ENCODE data around the gene LYRM1.

LYRM1 gene

DNA sequence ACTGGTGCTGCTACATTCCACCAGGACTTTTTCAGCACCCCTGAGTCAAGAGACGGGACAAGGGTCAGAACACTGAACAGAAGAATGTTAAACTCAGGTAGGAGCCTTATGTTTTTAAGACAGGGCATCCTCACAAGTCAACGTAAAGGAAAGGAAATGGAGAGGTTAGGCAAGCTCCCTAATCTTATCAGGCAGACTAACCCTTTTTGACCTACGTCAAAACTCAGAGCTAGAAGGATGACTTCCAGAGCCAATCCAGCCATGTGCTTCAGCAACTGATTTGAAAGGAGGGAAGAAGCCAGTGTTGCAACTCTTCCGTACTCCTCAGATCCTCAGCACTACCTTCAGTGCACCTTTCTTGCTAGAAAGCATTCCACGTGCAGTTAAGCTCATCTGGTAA lies 47.4 kb upstream of the LYRM1 start:
- Histone ChIP-seq H3K27me3 (ENCODE audit: control insufficient read depth, low read length) (no peaks in the 10 kb centered on the region), H3F3A (ENCODE audit: control insufficient read depth, insufficient read depth) (no peaks in the 10 kb centered on the region), H3K4me2 (ENCODE audit: low read length) (no peak overlapping the region), H3K27ac (ENCODE audit: low read depth, low read length) (no peak overlapping the region), H3K4me3 (ENCODE audit: low read length) (no peak overlapping the region), H3K79me2 (ENCODE audit: control insufficient read depth, low read length) (no peaks in the 10 kb centered on the region), H3K4me1 (ENCODE audit: control insufficient read depth, low read length) (no peaks in the 10 kb centered on the region), H3K9me2 (replicated peaks; ENCODE audit: control insufficient read depth, low read length) (no peaks in the 10 kb centered on the region), H3K36me3 (ENCODE audit: control insufficient read depth, low read length) (no peaks in the 10 kb centered on the region; the same call in 1 of the 2 replicates), H4K20me1 (ENCODE audit: control insufficient read depth, insufficient read depth, low read depth, low read length) (no peaks in the 10 kb centered on the region), H3K9me3 (ENCODE audit: control insufficient read depth, insufficient read depth, low read length) (no peaks in the 10 kb centered on the region)
- TF ChIP-seq, protein P1, sequence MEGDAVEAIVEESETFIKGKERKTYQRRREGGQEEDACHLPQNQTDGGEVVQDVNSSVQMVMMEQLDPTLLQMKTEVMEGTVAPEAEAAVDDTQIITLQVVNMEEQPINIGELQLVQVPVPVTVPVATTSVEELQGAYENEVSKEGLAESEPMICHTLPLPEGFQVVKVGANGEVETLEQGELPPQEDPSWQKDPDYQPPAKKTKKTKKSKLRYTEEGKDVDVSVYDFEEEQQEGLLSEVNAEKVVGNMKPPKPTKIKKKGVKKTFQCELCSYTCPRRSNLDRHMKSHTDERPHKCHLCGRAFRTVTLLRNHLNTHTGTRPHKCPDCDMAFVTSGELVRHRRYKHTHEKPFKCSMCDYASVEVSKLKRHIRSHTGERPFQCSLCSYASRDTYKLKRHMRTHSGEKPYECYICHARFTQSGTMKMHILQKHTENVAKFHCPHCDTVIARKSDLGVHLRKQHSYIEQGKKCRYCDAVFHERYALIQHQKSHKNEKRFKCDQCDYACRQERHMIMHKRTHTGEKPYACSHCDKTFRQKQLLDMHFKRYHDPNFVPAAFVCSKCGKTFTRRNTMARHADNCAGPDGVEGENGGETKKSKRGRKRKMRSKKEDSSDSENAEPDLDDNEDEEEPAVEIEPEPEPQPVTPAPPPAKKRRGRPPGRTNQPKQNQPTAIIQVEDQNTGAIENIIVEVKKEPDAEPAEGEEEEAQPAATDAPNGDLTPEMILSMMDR (IDR thresholded peaks at IDR 0.05; ENCODE audit: low read depth, low read length, poor library complexity, severe bottlenecking), result no peak
- TF ChIP-seq EZH2phosphoT487 (IDR thresholded peaks at IDR 0.05; ENCODE audit: borderline replicate concordance, low read length), result no peak

DNA sequence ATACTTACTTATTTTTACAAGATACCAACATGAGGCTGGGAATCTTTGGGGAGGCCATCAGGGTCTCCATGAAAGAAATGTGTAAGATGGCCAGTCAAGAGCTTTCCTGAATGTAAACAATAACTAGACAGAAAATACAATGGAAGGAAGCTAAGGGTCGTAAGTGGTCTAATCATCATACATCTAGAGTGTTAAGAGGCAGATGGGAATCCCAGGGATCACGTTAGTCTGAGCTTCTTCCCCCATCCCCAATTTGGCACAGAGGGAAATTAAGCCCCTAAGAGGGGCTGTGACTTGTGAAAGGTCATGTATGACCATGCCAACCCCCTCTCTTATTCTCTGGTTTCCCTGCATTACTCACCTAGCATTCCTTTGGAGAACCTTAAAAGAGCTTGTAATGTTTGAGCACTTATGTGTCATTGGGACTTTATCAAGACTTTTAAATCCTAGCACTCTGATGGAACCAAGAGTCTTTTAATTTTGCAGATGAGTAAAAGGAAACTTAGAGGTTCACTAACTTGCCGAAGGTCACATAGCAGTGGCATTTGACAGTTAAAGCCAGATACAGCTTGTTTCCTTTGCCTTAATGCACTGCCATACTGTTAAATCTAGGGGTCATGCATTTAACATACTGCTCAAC lies 46.5 kb upstream of the LYRM1 start:
- no peaks in the 10 kb centered on the region for H3K9me2 ChIP-seq (replicated peaks; ENCODE audit: control insufficient read depth, low read length)
- H3K27me3 ChIP-seq (ENCODE audit: control insufficient read depth, low read length), result no peaks in the 10 kb centered on the region
- no peaks in the 10 kb centered on the region for H3K79me2 ChIP-seq (ENCODE audit: control insufficient read depth, low read length)
- H3F3A ChIP-seq (ENCODE audit: control insufficient read depth, insufficient read depth), result no peaks in the 10 kb centered on the region
- H3K9me3 ChIP-seq (ENCODE audit: control insufficient read depth, insufficient read depth, low read length), result no peaks in the 10 kb centered on the region
- no peaks in the 10 kb centered on the region; the same call in 1 of the 2 replicates for H3K36me3 ChIP-seq (ENCODE audit: control insufficient read depth, low read length)
- TF ChIP-seq, protein P1 (IDR thresholded peaks at IDR 0.05; ENCODE audit: low read depth, low read length, poor library complexity, severe bottlenecking), result no peak
- TF ChIP-seq EZH2phosphoT487 (IDR thresholded peaks at IDR 0.05; ENCODE audit: borderline replicate concordance, low read length), result no peak
- H3K27ac ChIP-seq (ENCODE audit: low read depth, low read length), result no peak overlapping the region
- H3K4me3 ChIP-seq (ENCODE audit: low read length), result no peak overlapping the region
- no peak overlapping the region for H3K4me2 ChIP-seq (ENCODE audit: low read length)
- no peaks in the 10 kb centered on the region for H4K20me1 ChIP-seq (ENCODE audit: control insufficient read depth, insufficient read depth, low read depth, low read length)
- no peaks in the 10 kb centered on the region for H3K4me1 ChIP-seq (ENCODE audit: control insufficient read depth, low read length)

DNA sequence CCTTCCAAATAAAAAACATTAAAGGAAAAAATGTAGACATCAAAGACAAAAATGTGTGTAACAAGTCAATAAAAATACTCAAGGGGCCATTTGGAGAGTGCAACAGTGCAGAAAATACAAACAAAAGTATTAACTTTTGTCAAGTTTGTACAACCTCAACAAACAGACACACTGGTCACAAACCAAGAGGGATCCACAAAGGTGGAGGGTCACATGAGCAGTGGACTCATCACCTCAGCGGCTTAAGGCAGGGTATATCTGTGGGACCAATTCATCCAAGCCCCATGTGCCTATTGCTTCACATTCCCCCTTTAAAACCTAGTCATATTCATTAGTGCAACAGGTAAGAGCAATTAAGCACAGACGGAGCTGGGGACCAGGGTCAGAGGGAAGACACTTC lies 45.6 kb upstream of the LYRM1 start:
- Histone ChIP-seq H3K4me1 (ENCODE audit: control insufficient read depth, low read length) (no peaks in the 10 kb centered on the region), H3K4me2 (ENCODE audit: low read length) (no peak overlapping the region), H3K9me3 (ENCODE audit: control insufficient read depth, insufficient read depth, low read length) (no peaks in the 10 kb centered on the region), H3F3A (ENCODE audit: control insufficient read depth, insufficient read depth) (no peaks in the 10 kb centered on the region), H3K4me3 (ENCODE audit: low read length) (no peak overlapping the region), H3K9me2 (replicated peaks; ENCODE audit: control insufficient read depth, low read length) (no peaks in the 10 kb centered on the region), H3K79me2 (ENCODE audit: control insufficient read depth, low read length) (no peaks in the 10 kb centered on the region), H3K27ac (ENCODE audit: low read depth, low read length) (no peak overlapping the region), H4K20me1 (ENCODE audit: control insufficient read depth, insufficient read depth, low read depth, low read length) (no peaks in the 10 kb centered on the region), H3K27me3 (ENCODE audit: control insufficient read depth, low read length) (no peaks in the 10 kb centered on the region), H3K36me3 (ENCODE audit: control insufficient read depth, low read length) (peaks cover 2% of the 10 kb centered on the region; the same call in 1 of the 2 replicates)
- no peak for TF ChIP-seq EZH2phosphoT487 (IDR thresholded peaks at IDR 0.05; ENCODE audit: borderline replicate concordance, low read length)
- TF ChIP-seq, protein P1 (IDR thresholded peaks at IDR 0.05; ENCODE audit: low read depth, low read length, poor library complexity, severe bottlenecking), result no peak
